Midbrain (tissue), 1 donor: ENCODE data around the gene RAP2C.
"Not testable (repeated sequence)": the region's sequence is repeated elsewhere in the genome, so short reads cannot be mapped to it uniquely, and the experiment has no call there.

ENCODE experiments used
- DNase-seq: peaks from one replicate; lab custom pipeline; 2025; lab: John Stamatoyannopoulos, UW

Gene RAP2C

DNA sequence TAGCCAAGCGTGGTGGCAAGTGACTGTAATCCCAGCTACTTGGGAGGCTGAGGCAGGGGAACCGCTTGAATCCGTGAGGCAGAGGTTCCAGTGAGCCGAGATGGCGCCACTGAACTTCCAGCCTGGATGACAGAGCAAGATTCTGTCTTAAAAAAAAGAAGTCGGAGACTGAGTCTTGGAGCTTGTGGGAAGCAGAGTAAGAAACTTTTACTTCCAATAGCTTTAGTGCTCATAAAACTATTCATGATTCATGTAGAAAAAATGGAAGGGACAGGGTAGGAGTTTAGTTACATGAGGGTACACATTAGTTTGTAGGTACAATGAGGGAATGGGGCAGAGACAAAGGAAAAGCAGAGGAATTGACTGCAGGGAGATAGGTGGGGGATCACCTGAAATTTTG, 19.3 kb downstream of the RAP2C start:
- DNase-seq: no peak

DNA sequence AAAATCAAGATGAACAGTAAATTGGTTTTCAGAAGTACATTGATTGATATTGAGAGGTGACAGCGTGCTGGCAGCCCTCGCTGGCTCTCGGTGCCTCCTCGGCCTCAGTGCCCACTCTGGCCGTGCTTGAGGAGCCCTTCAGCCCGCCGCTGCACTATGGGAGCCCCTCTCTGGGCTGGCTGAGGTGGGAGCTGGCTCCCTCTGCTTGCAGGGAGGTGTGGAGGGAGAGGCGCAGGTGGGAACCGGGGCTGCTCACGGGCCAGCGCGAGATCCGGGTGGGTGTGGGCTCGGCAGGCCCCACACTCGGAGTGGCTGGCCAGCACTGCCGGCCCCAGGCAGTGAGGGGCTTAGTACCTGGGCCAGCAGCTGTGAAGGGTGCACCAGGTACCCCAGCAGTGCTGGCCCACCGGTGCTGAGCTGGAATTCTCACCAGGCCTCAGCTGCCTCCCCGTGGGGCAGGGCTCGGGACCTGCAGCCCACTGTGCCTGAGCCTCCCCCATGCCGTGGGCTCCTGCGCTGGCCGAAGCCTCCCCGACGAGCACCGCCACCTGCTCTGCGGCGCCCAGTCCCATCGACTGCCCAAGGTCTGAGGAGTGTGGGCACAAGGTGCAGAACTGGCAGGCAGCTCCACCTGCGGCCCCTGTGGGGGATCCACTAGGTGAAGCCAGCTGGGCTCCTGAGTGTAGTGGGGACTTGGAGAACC, 25.2 kb downstream of the RAP2C start:
- no peak for DNase-seq

DNA sequence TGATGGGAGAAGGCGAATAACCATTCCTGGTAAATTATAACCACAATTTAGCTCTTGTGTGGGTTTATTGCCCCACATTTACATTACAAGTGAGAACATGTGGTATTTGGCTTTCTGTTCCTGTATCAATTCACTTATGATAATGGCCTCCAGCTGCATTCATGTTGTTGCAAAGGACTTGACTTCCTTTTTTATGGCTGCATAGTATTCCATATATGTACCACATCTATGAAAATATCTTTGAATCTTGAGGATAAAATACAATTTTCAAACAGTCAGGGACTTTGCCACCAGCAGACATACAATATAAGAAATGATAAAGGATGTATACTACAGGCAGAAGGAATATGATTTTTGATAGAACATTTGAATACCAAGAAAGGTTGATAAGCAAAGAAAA, 27.3 kb downstream of the RAP2C start:
- DNase-seq: no peak

DNA sequence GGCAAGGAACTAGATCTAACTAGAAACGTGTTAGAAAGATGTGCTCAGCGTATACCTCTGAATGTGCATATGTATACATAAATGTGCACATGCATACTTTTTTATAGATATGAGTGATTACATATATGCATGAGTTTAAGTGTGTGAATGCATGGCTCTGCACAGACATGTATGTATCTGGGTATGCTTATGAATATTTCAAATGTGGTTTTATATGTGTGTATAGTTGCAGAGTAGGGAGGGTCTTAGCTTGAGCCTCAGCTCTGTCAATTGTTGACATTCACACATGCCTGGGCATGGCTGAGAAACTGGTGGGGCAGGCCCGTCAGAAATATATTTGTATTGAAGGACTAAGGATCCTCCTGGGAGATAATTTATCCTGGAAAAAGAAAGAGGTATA, 31.1 kb downstream of the RAP2C start:
- DNase-seq: no peak

DNA sequence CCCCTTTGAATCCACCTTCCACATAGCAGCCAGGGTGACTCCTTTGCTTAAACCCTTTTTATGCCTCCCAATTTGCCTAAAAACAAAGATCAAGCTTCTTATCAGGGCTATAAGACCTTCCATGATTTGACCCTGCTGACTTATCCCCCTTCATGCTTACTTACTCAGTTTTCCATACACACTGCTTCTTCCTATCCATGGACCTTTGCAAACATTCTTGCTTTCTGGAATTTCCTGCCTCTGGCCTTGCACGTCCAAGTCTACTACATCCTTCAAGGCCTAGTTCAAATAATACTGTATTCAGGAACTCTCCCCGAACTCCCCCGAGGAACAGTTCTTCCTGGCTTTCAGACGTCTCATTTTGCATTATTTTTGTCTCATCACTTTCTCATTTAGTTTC, 31.8 kb downstream of the RAP2C start:
- no peak for DNase-seq

DNA sequence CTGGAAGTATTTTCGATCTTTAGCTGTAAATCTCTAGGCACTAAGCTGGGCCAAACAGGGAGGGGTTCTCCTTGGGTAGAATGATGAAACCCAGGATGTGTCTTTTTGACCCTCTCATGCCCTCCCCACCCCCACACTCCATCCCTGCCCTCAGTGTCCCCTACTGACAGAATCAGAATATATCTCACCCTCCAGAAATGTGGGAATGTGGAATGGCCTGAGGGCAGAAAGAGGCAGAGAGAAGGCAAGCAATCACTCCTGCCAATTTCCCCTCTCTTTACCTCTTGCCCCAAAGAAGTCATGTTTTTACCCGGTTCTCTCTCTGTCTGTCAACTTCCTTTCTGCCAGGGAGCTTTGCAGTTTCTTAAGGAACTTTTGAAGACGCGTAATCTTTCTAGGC, 34.4 kb downstream of the RAP2C start:
- DNase-seq: no peak

DNA sequence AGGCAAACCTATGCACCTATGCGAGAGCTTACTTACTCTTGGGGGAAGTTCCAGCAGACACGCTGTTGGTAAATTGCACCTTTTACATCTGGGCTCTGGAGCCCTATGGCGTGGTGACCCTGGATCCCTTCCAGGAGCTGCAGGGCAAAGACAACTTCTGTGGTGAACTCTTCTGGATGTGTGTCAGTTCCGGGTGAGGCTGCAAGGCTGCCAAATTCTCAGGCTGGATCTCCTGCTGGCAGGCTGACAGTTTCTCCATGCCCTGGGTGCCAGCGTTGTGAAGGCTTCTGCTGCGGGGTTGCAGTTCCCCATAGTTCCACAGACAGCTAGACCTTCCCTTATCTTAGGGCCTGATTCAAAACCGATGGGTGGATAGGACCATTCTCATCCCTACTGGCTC, 37.9 kb downstream of the RAP2C start:
- no peak for DNase-seq

DNA sequence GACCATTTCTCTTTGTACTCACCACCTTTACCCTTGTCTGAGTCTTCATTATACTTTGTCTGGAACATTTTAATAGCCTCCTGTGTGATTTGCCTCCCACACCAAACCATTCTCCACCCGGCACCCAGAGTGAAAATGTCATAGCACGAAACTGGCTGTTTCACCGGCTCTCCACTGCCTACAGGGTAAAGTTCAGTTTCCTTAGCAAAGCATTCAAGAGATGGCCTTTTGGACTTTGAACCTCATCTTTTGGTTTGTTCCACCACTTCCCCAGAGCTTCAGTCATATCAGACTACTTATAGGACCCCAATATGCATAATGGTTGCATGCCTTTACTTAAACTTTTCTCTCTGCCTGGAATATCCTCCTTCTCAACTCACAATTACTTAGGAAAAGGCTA, 38.3 kb downstream of the RAP2C start:
- DNase-seq: no peak

DNA sequence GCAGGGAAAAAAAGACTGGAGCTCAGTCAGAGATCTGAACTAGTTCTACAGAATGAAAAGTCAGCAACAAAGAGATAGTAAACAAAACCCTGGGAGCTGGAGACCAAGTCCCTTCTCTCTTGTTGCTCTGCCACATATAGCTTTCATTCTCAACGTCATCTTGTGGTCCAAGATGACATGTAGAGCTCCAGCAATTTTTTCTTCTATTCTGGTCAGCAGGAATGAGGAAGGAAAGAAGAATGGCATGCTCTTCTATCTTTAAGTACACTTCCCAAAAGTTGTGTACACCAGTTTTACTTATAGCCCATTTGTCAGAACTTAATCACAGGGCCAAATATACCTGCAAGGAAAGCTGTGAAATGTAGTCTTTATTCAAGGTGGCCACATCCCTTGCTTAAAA, 45.6 kb downstream of the RAP2C start:
- DNase-seq: no peak

DNA sequence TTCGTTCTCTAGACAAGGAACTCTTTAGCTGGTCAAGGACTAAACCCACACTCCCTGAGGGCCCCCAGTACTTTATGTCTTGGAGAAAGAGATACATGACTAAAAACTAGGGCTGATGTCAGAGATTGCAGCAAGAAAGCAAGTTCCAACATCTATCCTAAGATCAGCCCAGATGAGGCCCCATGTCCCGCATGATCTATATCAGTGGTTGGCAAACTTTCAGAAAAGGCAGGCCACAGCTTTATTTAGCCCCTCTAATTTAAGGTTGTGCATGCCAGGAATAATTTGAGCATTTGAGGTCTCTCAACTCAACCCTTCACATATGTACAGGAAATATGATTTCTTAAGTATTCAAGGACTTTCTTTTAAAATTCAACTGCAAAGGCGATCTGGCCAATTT, 47.4 kb downstream of the RAP2C start:
- no peak for DNase-seq

DNA sequence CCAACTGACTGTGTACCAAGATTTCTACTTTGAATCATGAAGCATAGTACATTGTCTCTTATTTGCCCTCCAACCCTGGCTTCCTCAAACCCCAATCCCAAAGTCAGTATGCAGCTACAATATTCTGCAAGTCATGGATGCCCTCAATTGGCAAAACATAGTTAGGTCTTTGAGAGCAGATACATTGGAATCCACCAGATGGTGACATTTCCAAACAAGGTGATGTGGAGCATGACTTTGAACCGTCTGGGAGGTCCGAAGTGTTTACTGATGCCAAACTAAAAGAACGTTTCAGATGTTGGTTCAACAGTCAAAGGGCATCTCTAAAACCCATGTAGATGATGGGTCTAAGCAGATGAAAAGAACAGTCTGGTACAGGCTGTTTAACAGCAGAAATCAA, 47.8 kb downstream of the RAP2C start:
- no peak for DNase-seq

DNA sequence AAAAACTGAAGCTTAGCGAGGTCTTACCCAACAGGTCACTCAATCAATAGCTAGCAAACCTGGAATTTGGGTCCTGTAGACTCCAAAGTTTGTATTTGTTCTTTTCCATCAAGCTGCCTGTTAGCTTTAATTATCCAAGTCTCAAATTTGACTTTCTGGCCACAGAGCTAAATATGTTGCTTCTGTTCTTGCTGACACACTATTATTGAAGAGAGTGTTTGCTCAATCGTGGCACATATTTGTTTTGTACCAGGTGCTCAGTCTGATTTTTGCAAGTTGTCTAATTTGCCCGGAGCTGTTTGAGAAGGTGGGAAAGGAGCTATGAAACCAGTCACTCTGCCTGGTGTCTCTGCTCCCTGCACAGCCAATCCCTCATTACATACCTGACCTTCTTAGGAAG, 49.7 kb downstream of the RAP2C start:
- DNase-seq: no peak

DNA sequence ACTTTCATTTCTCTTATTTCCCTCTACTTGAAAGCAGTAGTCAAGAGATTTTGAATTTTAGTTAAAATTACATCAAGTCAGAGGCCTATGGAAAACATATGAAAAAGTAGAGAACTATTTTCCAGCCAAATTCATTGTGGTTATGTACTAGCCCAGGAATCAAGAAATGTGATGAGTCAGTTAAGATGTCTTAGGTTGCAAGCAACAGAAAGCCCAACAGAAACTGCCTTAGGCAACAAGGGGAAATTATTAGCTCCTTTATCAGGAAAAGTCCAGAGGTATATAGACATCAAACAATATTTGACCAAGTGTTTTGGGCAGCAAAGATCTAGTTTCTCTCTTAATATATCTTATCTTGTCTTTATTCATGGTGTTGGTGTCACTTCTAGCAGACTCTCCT, 53.6 kb downstream of the RAP2C start:
- no peak for DNase-seq

DNA sequence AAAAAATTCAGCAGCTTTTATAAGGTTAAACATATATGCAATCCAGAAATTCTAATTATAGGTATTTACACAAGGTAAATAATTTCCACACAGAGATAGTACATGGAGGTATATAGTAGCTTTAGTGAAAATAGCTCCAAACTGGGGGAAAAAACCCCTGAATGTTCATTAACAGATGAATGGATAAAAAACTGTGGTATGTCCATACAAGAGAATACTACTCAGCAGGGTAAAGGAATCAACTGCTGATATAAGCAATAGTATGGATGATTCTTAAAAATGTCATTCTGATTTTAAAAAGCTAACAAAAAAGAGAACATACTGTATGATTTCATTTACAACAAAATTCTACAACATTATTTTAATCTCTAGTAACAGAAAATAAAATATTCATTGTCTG, 54.2 kb downstream of the RAP2C start:
- DNase-seq: no peak

DNA sequence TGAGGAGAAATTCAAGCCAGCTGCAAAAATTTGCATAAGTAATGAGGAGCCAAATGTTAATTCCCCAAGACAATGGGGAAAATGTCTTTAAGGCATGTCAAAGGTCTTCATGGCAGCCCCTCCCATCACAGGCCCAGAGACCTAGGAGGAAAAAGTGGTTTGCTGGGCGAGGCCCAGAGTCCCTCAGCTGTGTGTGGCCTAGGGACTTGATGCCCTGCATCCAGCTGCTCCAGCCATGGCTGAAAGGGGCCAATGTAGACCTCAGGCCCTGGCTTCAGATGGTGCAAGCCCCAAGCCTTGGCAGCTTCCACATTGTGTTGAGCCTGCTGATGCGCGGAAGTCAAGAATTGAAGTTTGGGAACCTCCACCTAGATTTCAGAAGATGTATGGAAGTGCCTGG, 56.2 kb downstream of the RAP2C start:
- DNase-seq: not testable (repeated sequence)

DNA sequence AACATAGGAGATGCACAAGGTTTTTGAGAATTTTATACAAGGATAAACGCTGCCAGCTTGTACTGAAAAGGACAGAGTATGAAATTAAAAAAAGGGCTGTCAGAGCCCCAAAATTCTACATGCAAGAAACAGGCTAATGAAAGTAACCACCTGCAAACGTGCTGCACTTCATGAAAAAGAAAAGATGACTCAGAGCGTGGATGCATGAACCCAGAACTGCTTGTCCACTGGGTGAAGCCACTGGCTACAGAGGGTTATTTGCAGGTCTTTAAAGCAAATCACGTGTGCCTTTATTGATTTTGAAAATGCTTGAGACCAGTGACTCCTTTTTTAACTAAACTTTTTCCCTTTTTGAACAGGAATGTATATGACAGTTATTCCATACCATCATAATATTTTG, 66.1 kb downstream of the RAP2C start:
- no peak for DNase-seq
